Trophoblast cell (in vitro differentiated cells and primary cell): ENCODE measurements around the gene XKR7.

ENCODE experiments used
- DNase-seq, 2 donors: peaks; one replicate each; pipeline ENCODE4 v3.0.0-alpha.2; 2016
- H2AFZ ChIP-seq: 2 replicates; pipeline ENCODE4 v1.6.1; 2013; ENCODE audit warnings: low read length, moderate library complexity, mild to moderate bottlenecking; ENCODE audit not compliant: insufficient read depth, poor library complexity
- H2AK5ac ChIP-seq: 2 replicates; pipeline ENCODE4 v1.6.1; 2013; ENCODE audit warnings: mild to moderate bottlenecking, low read length
- H2BK120ac ChIP-seq: 2 replicates; pipeline ENCODE4 v1.6.1; 2013; ENCODE audit warnings: low read length, mild to moderate bottlenecking, moderate library complexity; ENCODE audit not compliant: insufficient read depth, poor library complexity
- H2BK12ac ChIP-seq: 2 replicates; pipeline ENCODE4 v1.6.1; 2013; ENCODE audit warnings: mild to moderate bottlenecking, low read length, moderate library complexity
- H2BK5ac ChIP-seq: 2 replicates; pipeline ENCODE4 v1.6.1; 2013; ENCODE audit warnings: low read length, low read depth, moderate library complexity, mild to moderate bottlenecking; ENCODE audit not compliant: poor library complexity
- H3K14ac ChIP-seq: 2 replicates; pipeline ENCODE4 v1.6.1; 2013; ENCODE audit warnings: mild to moderate bottlenecking, low read length
- H3K18ac ChIP-seq: 2 replicates; pipeline ENCODE4 v1.6.1; 2013; ENCODE audit warnings: mild to moderate bottlenecking, low read length
- H3K23ac ChIP-seq: 2 replicates; pipeline ENCODE4 v1.6.1; 2013; ENCODE audit warnings: low read length
- H3K27ac ChIP-seq: 2 replicates; pipeline ENCODE4 v1.5.1; 2013; ENCODE audit warnings: low read depth, mild to moderate bottlenecking, inconsistent platforms, low read length, moderate library complexity
- H3K27me3 ChIP-seq: 2 replicates; pipeline ENCODE4 v1.6.1; 2013; ENCODE audit warnings: inconsistent platforms, mild to moderate bottlenecking, low read length, moderate library complexity; ENCODE audit not compliant: insufficient read depth
- H3K36me3 ChIP-seq, 2 experiments: 1 replicate in 1 of 2; 2 replicates in 1 of 2; pipeline ENCODE4 v1.6.1; 2013; ENCODE audit warnings: low read length in 2 of 2, mild to moderate bottlenecking in 2 of 2, moderate library complexity in 1 of 2; ENCODE audit not compliant: insufficient read depth in 2 of 2, control insufficient read depth in 1 of 2
- H3K4ac ChIP-seq: 2 replicates; pipeline ENCODE4 v1.6.1; 2013; ENCODE audit warnings: low read depth, mild to moderate bottlenecking, low read length, moderate library complexity
- H3K4me1 ChIP-seq, 2 experiments: 1 replicate in 1 of 2; 2 replicates in 1 of 2; pipeline ENCODE4 v1.6.1; 2013; ENCODE audit warnings: low read length in 2 of 2, mild to moderate bottlenecking in 2 of 2, moderate library complexity in 1 of 2; ENCODE audit not compliant: insufficient read depth in 2 of 2, control insufficient read depth in 1 of 2
- H3K4me2 ChIP-seq: 2 replicates; pipeline ENCODE4 v1.6.1; 2013; ENCODE audit warnings: inconsistent platforms, mild to moderate bottlenecking, low read length, moderate library complexity
- H3K4me3 ChIP-seq: 2 replicates; pipeline ENCODE4 v1.5.1; 2013; ENCODE audit warnings: mild to moderate bottlenecking, low read depth, low read length, inconsistent platforms
- H3K79me1 ChIP-seq: one replicate; pipeline ENCODE4 v1.6.1; 2013; ENCODE audit warnings: low read length
- H3K79me2 ChIP-seq: 2 replicates; pipeline ENCODE4 v1.6.1; 2013; ENCODE audit warnings: low read length, mild to moderate bottlenecking; ENCODE audit not compliant: control insufficient read depth, insufficient read depth, poor library complexity
- H3K9ac ChIP-seq: 2 replicates; pipeline ENCODE4 v1.6.1; 2013; ENCODE audit warnings: mild to moderate bottlenecking, low read length
- H3K9me3 ChIP-seq: 2 replicates; pipeline ENCODE4 v1.6.1; 2013; ENCODE audit warnings: low read depth, mild to moderate bottlenecking, control low read depth, inconsistent platforms, low read length; ENCODE audit not compliant: insufficient read depth
- H4K12ac ChIP-seq: 2 replicates; pipeline ENCODE4 v1.6.1; 2013; ENCODE audit warnings: low read depth, mild to moderate bottlenecking, low read length, moderate library complexity
- H4K8ac ChIP-seq: 2 replicates; pipeline ENCODE4 v1.6.1; 2013; ENCODE audit warnings: low read depth, mild to moderate bottlenecking, low read length, moderate library complexity
- H4K91ac ChIP-seq: one replicate; pipeline ENCODE4 v1.6.1; 2013; ENCODE audit warnings: low read depth, mild to moderate bottlenecking, low read length, moderate library complexity
- WGBS: extraction: QIAGEN DNeasy Blood & Tissue Kit; methylation state at CpG from one replicate; pipeline ENCODE4 v1.1.7; 2013; ENCODE audit warnings: missing lambda C conversion rate; ENCODE audit not compliant: insufficient read length, insufficient coverage; ENCODE audit errors: extremely low coverage; 5-methylcytosine and 5-hydroxymethylcytosine counted together

Gene XKR7

GRCh38 chr20:31943052-31943471 lies 24.9 kb upstream of the XKR7 start:
- H3K36me3 ChIP-seq = peaks cover 27 to 40% of the 10 kb centered on the region in 2 experiments
- no peak overlapping the region for H3K23ac ChIP-seq
- no peak overlapping the region for H2BK5ac ChIP-seq
- H2BK120ac ChIP-seq = no peak overlapping the region
- H3K14ac ChIP-seq = no peak overlapping the region
- no peak overlapping the region for H4K91ac ChIP-seq
- no peak overlapping the region for H3K4ac ChIP-seq
- H2BK12ac ChIP-seq = no peak overlapping the region
- H3K79me1 ChIP-seq = no peaks in the 10 kb centered on the region
- H3K4me3 ChIP-seq = no peak overlapping the region
- no peak overlapping the region for H4K8ac ChIP-seq
- H3K4me1 ChIP-seq = no peaks in the 10 kb centered on the region
- H4K12ac ChIP-seq = no peak overlapping the region
- H3K4me2 ChIP-seq = no peak overlapping the region
- H2AK5ac ChIP-seq = no peak overlapping the region
- H3K9ac ChIP-seq = no peak overlapping the region
- WGBS = no CpG with 5 or more reads among the region's 2 CpGs
- H2AFZ ChIP-seq = no peak overlapping the region
- H3K18ac ChIP-seq = no peak overlapping the region
- peaks cover 4% of the 10 kb centered on the region for H3K9me3 ChIP-seq
- no peak for DNase-seq
- no peak overlapping the region for H3K27ac ChIP-seq
- H3K79me2 ChIP-seq = no peaks in the 10 kb centered on the region
- no peaks in the 10 kb centered on the region for H3K27me3 ChIP-seq

DNA sequence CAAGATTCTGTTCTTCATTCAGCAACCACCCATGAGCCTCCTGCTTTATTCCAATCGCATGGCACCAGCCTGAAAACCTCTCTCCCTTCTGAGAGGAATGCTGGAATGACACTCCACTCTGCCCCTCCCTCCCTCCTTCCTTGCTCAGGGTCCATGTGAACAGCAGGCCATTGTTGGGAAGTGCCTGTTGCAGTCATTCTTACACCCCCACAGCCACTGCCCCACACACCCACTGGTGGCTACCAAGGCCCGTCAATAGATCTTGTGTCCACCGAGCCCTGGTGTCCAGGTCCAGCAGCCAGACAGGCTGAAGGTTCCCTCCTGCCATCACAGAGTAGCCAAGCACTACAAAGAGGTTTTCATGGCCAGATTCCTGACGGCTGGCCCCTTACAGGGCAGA lies 22.6 kb upstream of the XKR7 start:
- WGBS = no CpG with 5 or more reads among the region's 4 CpGs
- H3K4me3 ChIP-seq = no peak overlapping the region
- H3K27me3 ChIP-seq = no peaks in the 10 kb centered on the region
- H3K9me3 ChIP-seq = peaks cover 6% of the 10 kb centered on the region
- H2AK5ac ChIP-seq = no peak overlapping the region
- H3K79me1 ChIP-seq = no peaks in the 10 kb centered on the region
- no peak overlapping the region for H3K23ac ChIP-seq
- H2BK5ac ChIP-seq = no peak overlapping the region
- no peak overlapping the region for H2BK120ac ChIP-seq
- no peak overlapping the region for H3K4ac ChIP-seq
- no peak overlapping the region for H4K8ac ChIP-seq
- H3K14ac ChIP-seq = no peak overlapping the region
- H3K4me2 ChIP-seq = no peak overlapping the region
- no peak overlapping the region for H2AFZ ChIP-seq
- H2BK12ac ChIP-seq = no peak overlapping the region
- no peak overlapping the region for H4K91ac ChIP-seq
- H3K36me3 ChIP-seq = peaks cover 32 to 49% of the 10 kb centered on the region in 2 experiments
- H4K12ac ChIP-seq = no peak overlapping the region
- H3K18ac ChIP-seq = no peak overlapping the region
- no peaks in the 10 kb centered on the region for H3K79me2 ChIP-seq
- H3K9ac ChIP-seq = no peak overlapping the region
- no peaks in the 10 kb centered on the region for H3K4me1 ChIP-seq
- DNase-seq = no peak
- no peak overlapping the region for H3K27ac ChIP-seq

- H3K23ac ChIP-seq = no peak overlapping the region
- DNase-seq = no peak
- no peak overlapping the region for H3K9ac ChIP-seq
- H4K12ac ChIP-seq = no peak overlapping the region
- no peak overlapping the region for H3K18ac ChIP-seq
- no CpG with 5 or more reads among the region's 6 CpGs for WGBS
- no peak overlapping the region for H2AK5ac ChIP-seq
- no peak overlapping the region for H2AFZ ChIP-seq
- H3K4me3 ChIP-seq = peak overlapping the region; percentile 46
- no peak overlapping the region for H4K91ac ChIP-seq
- no peak overlapping the region for H3K14ac ChIP-seq
- no peak overlapping the region for H2BK12ac ChIP-seq
- no peak overlapping the region for H3K27ac ChIP-seq
- H3K27me3 ChIP-seq = no peaks in the 10 kb centered on the region
- no peak overlapping the region for H2BK120ac ChIP-seq
- H3K4ac ChIP-seq = no peak overlapping the region
- H3K4me2 ChIP-seq = no peak overlapping the region
- peaks cover 32 to 49% of the 10 kb centered on the region in 2 experiments for H3K36me3 ChIP-seq
- H3K79me2 ChIP-seq = no peaks in the 10 kb centered on the region
- H3K79me1 ChIP-seq = no peaks in the 10 kb centered on the region
- H4K8ac ChIP-seq = no peak overlapping the region
- H3K9me3 ChIP-seq = peaks cover 6% of the 10 kb centered on the region
- H2BK5ac ChIP-seq = no peak overlapping the region
- H3K4me1 ChIP-seq = peaks cover 0 to 4% of the 10 kb centered on the region in 2 experiments
Observed at GRCh38 chr20:31945785-31946184, 22.2 kb upstream of the XKR7 start.

- Histone ChIP-seq H3K36me3 (peaks cover 32 to 46% of the 10 kb centered on the region in 2 experiments), H2BK12ac (no peak overlapping the region), H2BK120ac (no peak overlapping the region), H3K4me3 (no peak overlapping the region), H2AK5ac (no peak overlapping the region), H4K8ac (no peak overlapping the region), H4K12ac (no peak overlapping the region), H3K23ac (no peak overlapping the region), H4K91ac (no peak overlapping the region), H2BK5ac (no peak overlapping the region), H3K79me2 (peaks cover 8% of the 10 kb centered on the region), H3K4me2 (no peak overlapping the region), H3K4ac (no peak overlapping the region), H3K79me1 (peaks cover 4% of the 10 kb centered on the region), H3K27ac (no peak overlapping the region), H2AFZ (no peak overlapping the region), H3K4me1 (peaks cover 0 to 9% of the 10 kb centered on the region in 2 experiments), H3K14ac (no peak overlapping the region), H3K18ac (no peak overlapping the region), H3K27me3 (no peaks in the 10 kb centered on the region), H3K9ac (no peak overlapping the region), H3K9me3 (peaks cover 7% of the 10 kb centered on the region)
- no CpG with 5 or more reads among the region's 2 CpGs for WGBS
- no peak for DNase-seq
Observed at GRCh38 chr20:31948008-31948407, 19.9 kb upstream of the XKR7 start.
